ENCODE results near the gene KIF23. TPM values are rescaled to one million over a fixed set of nuclear protein-coding genes. Genes with fewer than 3 reads are reported as not detected.

KIF23 gene
- polyA plus RNA-seq, 1 donor (not counting 4 experiments of a cell fraction or from before 2014, with no cell fraction given), result 28.8 TPM

DNA sequence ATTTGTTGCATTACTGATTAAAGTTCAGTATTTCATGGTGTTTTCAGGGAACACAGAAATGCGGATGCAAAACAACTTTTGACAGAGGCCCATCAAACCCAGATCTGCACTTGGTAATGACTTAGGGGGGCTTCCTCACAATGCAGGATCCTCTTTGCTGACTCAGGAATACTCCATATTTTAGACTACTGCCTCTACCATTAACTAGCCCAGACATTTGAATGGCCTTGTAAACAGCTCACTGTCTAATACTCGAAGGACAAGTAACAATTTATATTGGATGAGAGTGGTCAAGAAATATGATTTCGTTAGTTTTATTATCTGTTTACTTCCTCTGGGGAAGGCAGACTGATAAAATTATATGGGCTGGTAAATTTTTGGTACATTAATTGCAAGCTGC lies 9.0 kb upstream of the KIF23 start:
- FAIRE-seq (no peak), DNase-seq (ENCODE audit: low read depth, low spot score) (no peak)
- H3K27me3 ChIP-seq (ENCODE audit: control insufficient read depth, extremely low read depth, insufficient read depth, low read length), result no peaks in the 10 kb centered on the region
- H3K9ac ChIP-seq (ENCODE audit: control insufficient read depth, extremely low read depth, insufficient read depth, low read length), result no peak overlapping the region
- H4K20me1 ChIP-seq (ENCODE audit: control insufficient read depth, extremely low read depth, insufficient read depth, low read length), result no peaks in the 10 kb centered on the region
- TF ChIP-seq, protein P1, sequence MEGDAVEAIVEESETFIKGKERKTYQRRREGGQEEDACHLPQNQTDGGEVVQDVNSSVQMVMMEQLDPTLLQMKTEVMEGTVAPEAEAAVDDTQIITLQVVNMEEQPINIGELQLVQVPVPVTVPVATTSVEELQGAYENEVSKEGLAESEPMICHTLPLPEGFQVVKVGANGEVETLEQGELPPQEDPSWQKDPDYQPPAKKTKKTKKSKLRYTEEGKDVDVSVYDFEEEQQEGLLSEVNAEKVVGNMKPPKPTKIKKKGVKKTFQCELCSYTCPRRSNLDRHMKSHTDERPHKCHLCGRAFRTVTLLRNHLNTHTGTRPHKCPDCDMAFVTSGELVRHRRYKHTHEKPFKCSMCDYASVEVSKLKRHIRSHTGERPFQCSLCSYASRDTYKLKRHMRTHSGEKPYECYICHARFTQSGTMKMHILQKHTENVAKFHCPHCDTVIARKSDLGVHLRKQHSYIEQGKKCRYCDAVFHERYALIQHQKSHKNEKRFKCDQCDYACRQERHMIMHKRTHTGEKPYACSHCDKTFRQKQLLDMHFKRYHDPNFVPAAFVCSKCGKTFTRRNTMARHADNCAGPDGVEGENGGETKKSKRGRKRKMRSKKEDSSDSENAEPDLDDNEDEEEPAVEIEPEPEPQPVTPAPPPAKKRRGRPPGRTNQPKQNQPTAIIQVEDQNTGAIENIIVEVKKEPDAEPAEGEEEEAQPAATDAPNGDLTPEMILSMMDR (optimal IDR thresholded peaks at IDR 0.05 in 1 of 3, IDR thresholded peaks at IDR 0.05 in 1 of 3, conservative IDR thresholded peaks at IDR 0.05 in 1 of 3; ENCODE audit: extremely low read depth in 1 of 3, insufficient read depth in 2 of 3, low read length in 3 of 3), result no peak
- no peak for TF ChIP-seq EZH2 (IDR thresholded peaks at IDR 0.05; ENCODE audit: low read length)
- H3K4me3 ChIP-seq (ENCODE audit: control insufficient read depth in 2 of 3, extremely low read depth in 1 of 3, insufficient read depth in 2 of 3, low read depth in 1 of 3, low read length in 3 of 3), result no peak overlapping the region
- H3K27ac ChIP-seq (ENCODE audit: control insufficient read depth, insufficient read depth, low read length), result no peak overlapping the region
- no peak overlapping the region for H3K4me2 ChIP-seq (ENCODE audit: control insufficient read depth, extremely low read depth, insufficient read depth, low read depth, low read length)
- H2AFZ ChIP-seq (ENCODE audit: control insufficient read depth, low read length), result no peak overlapping the region
- no peaks in the 10 kb centered on the region for H3K79me2 ChIP-seq (ENCODE audit: control insufficient read depth, insufficient read depth, low read length)
- H3K9me1 ChIP-seq (ENCODE audit: control insufficient read depth, extremely low read depth, insufficient read depth, low read length), result no peaks in the 10 kb centered on the region
- no peaks in the 10 kb centered on the region for H3K36me3 ChIP-seq (ENCODE audit: control insufficient read depth in 2 of 2, extremely low read depth in 1 of 2, insufficient read depth in 2 of 2, low read length in 2 of 2)
- peaks cover 2% of the 10 kb centered on the region for H3K4me1 ChIP-seq (ENCODE audit: control insufficient read depth, extremely low read depth, insufficient read depth, low read length)
- dilution Hi-C loops (cut with MboI; ENCODE audit: extremely low pct_ligation_motif_present, low sequenced_read_pairs), result no loop called here
- no peaks in the 10 kb centered on the region for H3K9me3 ChIP-seq (ENCODE audit: control insufficient read depth, low read depth, low read length)

DNA sequence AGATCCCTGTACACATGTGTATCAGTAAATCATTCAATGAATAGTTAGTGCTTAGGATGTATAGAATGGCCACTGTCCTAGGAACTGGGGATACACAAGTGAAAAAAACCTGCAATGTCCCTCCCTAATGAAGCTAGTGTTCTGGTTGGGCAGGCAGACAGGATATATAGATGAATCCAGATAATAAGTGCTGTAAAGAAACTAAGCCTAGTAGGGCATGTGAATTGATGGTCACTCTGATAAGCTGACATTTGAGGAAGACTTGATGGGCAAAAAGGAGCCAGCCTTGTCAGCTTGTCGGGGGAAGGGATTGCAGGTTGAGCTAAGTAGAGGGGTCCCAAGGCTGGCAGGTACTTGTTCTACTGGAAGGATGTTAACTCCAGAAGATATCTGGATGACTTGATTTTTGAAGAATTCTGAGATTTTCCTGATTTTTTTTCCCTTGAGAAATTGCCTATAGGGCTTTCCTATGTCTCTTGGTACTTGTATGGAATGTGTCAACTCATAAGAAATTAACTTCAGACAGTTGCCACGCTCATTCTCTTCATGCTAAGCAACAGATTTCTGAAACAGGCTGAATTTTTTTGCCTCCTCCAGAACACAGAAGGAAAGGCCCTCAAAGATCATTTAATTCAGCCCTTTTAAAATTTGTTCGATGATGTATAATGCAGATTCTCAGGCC lies 6.3 kb upstream of the KIF23 start:
- Histone ChIP-seq H3K27me3 (ENCODE audit: control insufficient read depth, extremely low read depth, insufficient read depth, low read length) (no peaks in the 10 kb centered on the region), H3K9me3 (ENCODE audit: control insufficient read depth, low read depth, low read length) (no peaks in the 10 kb centered on the region), H3K9me1 (ENCODE audit: control insufficient read depth, extremely low read depth, insufficient read depth, low read length) (no peaks in the 10 kb centered on the region), H3K4me1 (ENCODE audit: control insufficient read depth, extremely low read depth, insufficient read depth, low read length) (peaks cover 7% of the 10 kb centered on the region), H3K9ac (ENCODE audit: control insufficient read depth, extremely low read depth, insufficient read depth, low read length) (no peak overlapping the region), H3K27ac (ENCODE audit: control insufficient read depth, insufficient read depth, low read length) (no peak overlapping the region), H3K36me3 (ENCODE audit: control insufficient read depth in 2 of 2, extremely low read depth in 1 of 2, insufficient read depth in 2 of 2, low read length in 2 of 2) (no peaks in the 10 kb centered on the region), H3K79me2 (ENCODE audit: control insufficient read depth, insufficient read depth, low read length) (no peaks in the 10 kb centered on the region), H3K4me2 (ENCODE audit: control insufficient read depth, extremely low read depth, insufficient read depth, low read depth, low read length) (no peak overlapping the region), H3K4me3 (ENCODE audit: control insufficient read depth in 2 of 3, extremely low read depth in 1 of 3, insufficient read depth in 2 of 3, low read depth in 1 of 3, low read length in 3 of 3) (no peak overlapping the region), H4K20me1 (ENCODE audit: control insufficient read depth, extremely low read depth, insufficient read depth, low read length) (no peaks in the 10 kb centered on the region), H2AFZ (ENCODE audit: control insufficient read depth, low read length) (no peak overlapping the region)
- TF ChIP-seq, protein P1 (optimal IDR thresholded peaks at IDR 0.05 in 1 of 3, IDR thresholded peaks at IDR 0.05 in 1 of 3, conservative IDR thresholded peaks at IDR 0.05 in 1 of 3; ENCODE audit: extremely low read depth in 1 of 3, insufficient read depth in 2 of 3, low read length in 3 of 3), result no peak
- no peak for TF ChIP-seq EZH2 (IDR thresholded peaks at IDR 0.05; ENCODE audit: low read length)
- dilution Hi-C loops (cut with MboI; ENCODE audit: extremely low pct_ligation_motif_present, low sequenced_read_pairs), result no loop called here
- DNase-seq (ENCODE audit: low read depth, low spot score) (no peak), FAIRE-seq (no peak)
